ENCODE measurements around the gene ESAM. TPM values are rescaled to one million over a fixed set of nuclear protein-coding genes. Genes with fewer than 3 reads are reported as not detected.
"Not testable (repeated sequence)": the region's sequence is repeated elsewhere in the genome, so short reads cannot be mapped to it uniquely, and the experiment has no call there.

ESAM gene
- total and polyA plus RNA-seq, 2 of the 8 experiments (the other 6 are each of a cell fraction or from before 2014, with no cell fraction given): 0.09 TPM; not detected in 1

GRCh38 chr11:124770959-124771358 lies 8.9 kb upstream of the ESAM start:
- H2BK15ac ChIP-seq (ENCODE audit: low read length); H3K4me1 ChIP-seq (replicated peaks in 1 of 4; ENCODE audit: control insufficient read depth in 3 of 4, insufficient read depth in 4 of 4, low read length in 3 of 4); POLR2A ChIA-PET (ENCODE audit: partially characterized antibody); H2AFZ ChIP-seq (ENCODE audit: low read length); H3K14ac ChIP-seq (ENCODE audit: insufficient read length); H4K20me1 ChIP-seq (replicated peaks in 1 of 2; ENCODE audit: control insufficient read depth in 1 of 2, insufficient read depth in 2 of 2, low read length in 2 of 2); H2BK20ac ChIP-seq (ENCODE audit: low read length); H2BK5ac ChIP-seq (ENCODE audit: low read depth, low read length); H2BK12ac ChIP-seq (ENCODE audit: low read depth, low read length); H4K91ac ChIP-seq (replicated peaks; ENCODE audit: insufficient read length, low read length); H3K9ac ChIP-seq (replicated peaks in 1 of 4; ENCODE audit: extremely low read depth in 1 of 4, low read depth in 3 of 4, low read length in 3 of 4); H2BK120ac ChIP-seq (replicated peaks; ENCODE audit: low read depth, low read length); H3K79me1 ChIP-seq (ENCODE audit: low read depth, low read length); H3K23ac ChIP-seq (ENCODE audit: insufficient read length); H4K5ac ChIP-seq (ENCODE audit: insufficient read length, low read depth, low read length); H3K23me2 ChIP-seq (ENCODE audit: low read depth, low read length); H3K27me3 ChIP-seq (replicated peaks in 1 of 4; ENCODE audit: control insufficient read depth in 3 of 4, extremely low read depth in 1 of 4, insufficient read depth in 3 of 4, low read length in 3 of 4); H3K56ac ChIP-seq (replicated peaks; ENCODE audit: insufficient read length, low read depth, low read length); FAIRE-seq; H3K4me2 ChIP-seq (ENCODE audit: insufficient read depth in 1 of 2, low read depth in 2 of 2, low read length in 2 of 2); H3K4ac ChIP-seq (replicated peaks; ENCODE audit: insufficient read length, low read depth, low read length); H3K4me3 ChIP-seq (ENCODE audit: extremely low read depth in 1 of 4, insufficient read depth in 2 of 4, low read depth in 3 of 4, low read length in 4 of 4); H3K9me3 ChIP-seq (ENCODE audit: insufficient read depth in 2 of 2, low read depth in 1 of 2, low read length in 1 of 2); H4K8ac ChIP-seq (ENCODE audit: extremely low read depth, insufficient read depth, low read length); H3K27ac ChIP-seq (ENCODE audit: low read depth, low read length); DNase-seq (ENCODE audit: low read depth in 1 of 2, low spot score in 2 of 2); H2AK5ac ChIP-seq (ENCODE audit: low read depth, low read length); H3K18ac ChIP-seq (ENCODE audit: extremely low read depth, low read length): not testable (repeated sequence)
- Histone ChIP-seq H3K36me3 (ENCODE audit: control insufficient read depth in 2 of 4, insufficient read depth in 4 of 4, low read length in 3 of 4) (peaks cover 0 to 36% (median 19%) of the 10 kb centered on the region in 4 experiments; a peak in 6 of 8 replicates), H3K79me2 (ENCODE audit: control insufficient read depth in 1 of 2, insufficient read depth in 2 of 2, low read length in 2 of 2) (peaks cover 0 to 15% of the 10 kb centered on the region in 2 experiments; a peak in 2 of 4 replicates)
- 87% methylated on average over 6 of the region's 6 CpGs; no CpG with 5 or more reads in 1 of the 2 experiments for WGBS, 2 experiments (ENCODE audit: extremely low coverage in 1 of 2, insufficient coverage in 1 of 2, insufficient read length in 1 of 2, insufficient replicate concordance in 2 of 2, low coverage in 1 of 2, low lambda C conversion rate in 2 of 2, missing lambda C conversion rate in 1 of 2)
- CTCF ChIA-PET (ENCODE audit: partially characterized antibody): interaction anchor here (0.9 to 11.0 kb wide), 5 partner anchors 7 to 64 kb away, joined by 3 to 111 read pairs (median 3); no protein-coding TSS in a partner anchor
